Measurements from ENCODE around the gene YAP1. TPM values are rescaled to one million over a fixed set of nuclear protein-coding genes. Genes with fewer than 3 reads are reported as not detected.
A peak's percentile ranks its signal among the peaks of the same experiment; 100 is the strongest.

The YAP1 gene
- polyA plus RNA-seq, 3 donors = not detected

DNA sequence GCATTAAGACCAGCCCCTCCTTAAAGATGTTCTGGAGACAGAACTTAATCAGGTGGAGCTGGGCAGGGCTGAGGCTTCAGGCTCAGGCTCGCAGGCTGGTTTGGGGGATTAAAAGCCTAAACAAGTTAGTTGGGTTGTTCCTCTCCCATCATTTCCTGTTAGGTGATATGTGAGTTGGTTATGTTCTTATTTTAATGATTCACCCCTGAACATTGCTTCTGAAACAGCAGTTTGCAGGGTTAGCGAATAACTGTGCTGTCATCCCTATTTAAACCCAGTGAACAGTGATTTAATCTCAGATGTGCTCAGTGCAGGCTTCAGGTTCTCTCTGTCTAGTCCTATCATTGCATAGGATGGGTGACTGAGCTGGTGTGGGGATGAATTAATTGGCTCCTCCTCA lies 159.7 kb downstream of the YAP1 start:
- no peak for DNase-seq
- H3K9ac ChIP-seq (ENCODE audit: insufficient read depth, low read length, poor library complexity, severe bottlenecking) = no peak overlapping the region
- WGBS (ENCODE audit: insufficient coverage) = no CpG with 5 or more reads among the region's 2 CpGs
- H3K4me3 Mint-ChIP-seq = peak overlapping the region in 1 of 2 donors; percentile 78
- H3K79me2 ChIP-seq (ENCODE audit: insufficient read depth, low read length) = no peaks in the 10 kb centered on the region
- peaks cover 13% of the 10 kb centered on the region for H3K4me1 Mint-ChIP-seq
- no peak overlapping the region for H3K27ac ChIP-seq (ENCODE audit: low read depth in 1 of 2, low read length in 2 of 2)
- peaks cover 46 to 66% (median 63%) of the 10 kb centered on the region in 3 donors for H3K27me3 Mint-ChIP-seq (ENCODE audit: low read depth in 3 of 3)
- H3K36me3 Mint-ChIP-seq = peaks cover 2% of the 10 kb centered on the region in 2 donors
- H3K4me2 ChIP-seq (replicated peaks; ENCODE audit: extremely low read depth, low read length, poor library complexity, severe bottlenecking) = no peak overlapping the region
- H3K9me3 Mint-ChIP-seq = peaks cover 0 to 5% (median 0%) of the 10 kb centered on the region in 7 donors
- H3K36me3 ChIP-seq (replicated peaks in 1 of 2; ENCODE audit: control insufficient read depth in 1 of 2, insufficient read depth in 2 of 2, low read length in 2 of 2) = no peaks in the 10 kb centered on the region
- intact Hi-C loops (cut with micrococcal nuclease) = no loop called here
- no peak overlapping the region for H2AFZ ChIP-seq (ENCODE audit: insufficient read depth, low read depth, low read length, poor library complexity, severe bottlenecking)
- no peak overlapping the region for H3K27ac Mint-ChIP-seq
- no peak overlapping the region for H3K4me3 ChIP-seq (replicated peaks in 1 of 3; ENCODE audit: low read depth in 2 of 3, low read length in 3 of 3)
- H3K4me1 ChIP-seq (ENCODE audit: control insufficient read depth in 1 of 2, insufficient read depth in 2 of 2, low read length in 2 of 2) = peaks cover 6 to 8% of the 10 kb centered on the region in 2 donors
- TF ChIP-seq, protein P1, sequence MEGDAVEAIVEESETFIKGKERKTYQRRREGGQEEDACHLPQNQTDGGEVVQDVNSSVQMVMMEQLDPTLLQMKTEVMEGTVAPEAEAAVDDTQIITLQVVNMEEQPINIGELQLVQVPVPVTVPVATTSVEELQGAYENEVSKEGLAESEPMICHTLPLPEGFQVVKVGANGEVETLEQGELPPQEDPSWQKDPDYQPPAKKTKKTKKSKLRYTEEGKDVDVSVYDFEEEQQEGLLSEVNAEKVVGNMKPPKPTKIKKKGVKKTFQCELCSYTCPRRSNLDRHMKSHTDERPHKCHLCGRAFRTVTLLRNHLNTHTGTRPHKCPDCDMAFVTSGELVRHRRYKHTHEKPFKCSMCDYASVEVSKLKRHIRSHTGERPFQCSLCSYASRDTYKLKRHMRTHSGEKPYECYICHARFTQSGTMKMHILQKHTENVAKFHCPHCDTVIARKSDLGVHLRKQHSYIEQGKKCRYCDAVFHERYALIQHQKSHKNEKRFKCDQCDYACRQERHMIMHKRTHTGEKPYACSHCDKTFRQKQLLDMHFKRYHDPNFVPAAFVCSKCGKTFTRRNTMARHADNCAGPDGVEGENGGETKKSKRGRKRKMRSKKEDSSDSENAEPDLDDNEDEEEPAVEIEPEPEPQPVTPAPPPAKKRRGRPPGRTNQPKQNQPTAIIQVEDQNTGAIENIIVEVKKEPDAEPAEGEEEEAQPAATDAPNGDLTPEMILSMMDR (IDR thresholded peaks at IDR 0.05) = no peak
- no peaks in the 10 kb centered on the region for H3K9me3 ChIP-seq (replicated peaks in 1 of 2; ENCODE audit: control insufficient read depth in 1 of 2, insufficient read depth in 1 of 2, low read length in 2 of 2)
- H4K20me1 ChIP-seq (ENCODE audit: insufficient read depth, low read length) = no peaks in the 10 kb centered on the region
- H3K27me3 ChIP-seq (ENCODE audit: control insufficient read depth in 2 of 2, insufficient read depth in 2 of 2, low read length in 2 of 2) = peaks cover 39 to 60% of the 10 kb centered on the region in 2 donors

DNA sequence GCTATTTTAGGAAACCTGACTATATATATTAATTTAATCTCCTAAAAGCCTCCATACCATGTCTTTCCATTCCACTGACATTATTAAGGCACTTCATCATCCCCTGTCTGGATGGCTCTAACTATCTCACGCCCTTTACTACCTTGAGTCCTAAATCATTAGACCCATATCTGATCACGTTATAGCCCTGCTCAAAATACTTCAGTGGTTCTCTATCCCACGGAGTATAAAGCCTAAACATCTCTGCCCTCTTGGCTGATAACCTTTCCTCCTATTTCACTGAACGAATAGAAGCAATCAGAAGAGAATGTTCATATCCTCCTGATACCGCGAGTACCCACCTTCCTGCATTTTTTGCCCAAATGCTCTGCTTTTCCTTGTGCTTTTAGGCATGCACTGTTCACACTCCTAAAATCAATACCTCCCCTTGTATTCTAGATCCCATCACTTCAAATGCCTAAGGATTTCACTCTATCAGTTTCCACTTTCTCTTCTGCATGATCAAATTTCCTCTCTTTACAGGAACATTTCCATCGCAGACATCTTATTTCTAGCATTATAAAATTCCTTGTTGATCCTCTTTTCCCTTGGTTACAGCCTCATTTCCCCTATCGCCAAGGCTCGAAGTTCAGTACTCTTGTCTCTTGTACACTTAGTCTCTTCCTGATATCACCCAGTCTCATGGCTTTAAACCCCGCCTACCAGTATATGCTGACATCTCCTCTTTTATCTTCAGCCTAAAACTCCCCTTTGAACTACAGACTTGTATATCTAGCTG lies 162.0 kb downstream of the YAP1 start:
- Histone ChIP-seq H3K36me3 (replicated peaks in 1 of 2; ENCODE audit: control insufficient read depth in 1 of 2, insufficient read depth in 2 of 2, low read length in 2 of 2) (no peaks in the 10 kb centered on the region), H3K79me2 (ENCODE audit: insufficient read depth, low read length) (no peaks in the 10 kb centered on the region), H3K4me3 (replicated peaks in 1 of 3; ENCODE audit: low read depth in 2 of 3, low read length in 3 of 3) (no peak overlapping the region), H3K9me3 (replicated peaks in 1 of 2; ENCODE audit: control insufficient read depth in 1 of 2, insufficient read depth in 1 of 2, low read length in 2 of 2) (no peaks in the 10 kb centered on the region), H3K4me1 (ENCODE audit: control insufficient read depth in 1 of 2, insufficient read depth in 2 of 2, low read length in 2 of 2) (peaks cover 6 to 8% of the 10 kb centered on the region in 2 donors), H3K27ac (ENCODE audit: low read depth in 1 of 2, low read length in 2 of 2) (no peak overlapping the region), H2AFZ (ENCODE audit: insufficient read depth, low read depth, low read length, poor library complexity, severe bottlenecking) (no peak overlapping the region), H3K4me2 (replicated peaks; ENCODE audit: extremely low read depth, low read length, poor library complexity, severe bottlenecking) (no peak overlapping the region), H3K9ac (ENCODE audit: insufficient read depth, low read length, poor library complexity, severe bottlenecking) (no peak overlapping the region), H3K27me3 (ENCODE audit: control insufficient read depth in 2 of 2, insufficient read depth in 2 of 2, low read length in 2 of 2) (peaks cover 39 to 61% of the 10 kb centered on the region in 2 donors), H4K20me1 (ENCODE audit: insufficient read depth, low read length) (no peaks in the 10 kb centered on the region)
- peaks cover 13% of the 10 kb centered on the region for H3K4me1 Mint-ChIP-seq
- intact Hi-C loops (cut with micrococcal nuclease) = no loop called here
- peaks cover 0 to 5% (median 0%) of the 10 kb centered on the region in 7 donors for H3K9me3 Mint-ChIP-seq
- no peak overlapping the region for H3K27ac Mint-ChIP-seq
- no peak for DNase-seq
- H3K27me3 Mint-ChIP-seq (ENCODE audit: low read depth in 3 of 3) = peaks cover 48 to 62% (median 58%) of the 10 kb centered on the region in 3 donors
- H3K4me3 Mint-ChIP-seq = no peak overlapping the region
- WGBS (ENCODE audit: insufficient coverage) = 94% methylated on average over 10 of the region's 10 CpGs
- peaks cover 2% of the 10 kb centered on the region in 2 donors for H3K36me3 Mint-ChIP-seq
- TF ChIP-seq, protein P1 (IDR thresholded peaks at IDR 0.05) = no peak

All from CD14-positive monocyte (primary cell).